Neural cell (in vitro differentiated cells): Measurements from ENCODE around the gene IKZF1. TPM values are rescaled to one million over a fixed set of nuclear protein-coding genes. Genes with fewer than 3 reads are reported as not detected.

Experiments
- H2AFZ ChIP-seq: fragments of 200-600, 300-800 bp; sonication (generic), shearing (Covaris generic); 2 replicates; pipeline ENCODE4 v1.6.0; 2014; ENCODE audit warnings: low read depth, mild to moderate bottlenecking, antibody characterized with exemption, low read length, moderate library complexity
- H3F3A ChIP-seq: fragments of 200-600 bp; shearing (Covaris generic); 2 replicates; pipeline ENCODE4 v1.6.1; 2016; ENCODE audit warnings: mild to moderate bottlenecking, moderate library complexity, mixed read lengths, antibody characterized with exemption, low read length; ENCODE audit not compliant: insufficient read depth, poor library complexity, severe bottlenecking
- H3K27ac ChIP-seq: fragments of 200-600, 300-800 bp; sonication (generic), shearing (Covaris generic); 2 replicates; pipeline ENCODE4 v1.5.1; 2014; ENCODE audit warnings: mild to moderate bottlenecking, low read length, moderate library complexity
- H3K27me3 ChIP-seq: fragments of 300-800, 200-600 bp; sonication (generic), shearing (Covaris generic); 2 replicates; pipeline ENCODE4 v1.6.0; 2014; ENCODE audit warnings: mild to moderate bottlenecking, low read depth, low read length, moderate library complexity; ENCODE audit not compliant: insufficient read depth
- H3K36me3 ChIP-seq: fragments of 300-800, 200-600 bp; sonication (generic), shearing (Covaris generic); 2 replicates; pipeline ENCODE4 v1.5.1; 2014; ENCODE audit warnings: mild to moderate bottlenecking, antibody characterized with exemption, low read length, moderate library complexity; ENCODE audit not compliant: insufficient read depth
- H3K4me2 ChIP-seq: fragments of 300-800, 200-600 bp; sonication (generic), shearing (Covaris generic); 2 replicates; pipeline ENCODE4 v1.6.0; 2014; ENCODE audit warnings: mild to moderate bottlenecking, low read length
- H3K4me3 ChIP-seq: fragments of 300-800, 200-600 bp; sonication (generic), shearing (Covaris generic); 2 replicates; pipeline ENCODE4 v1.5.1; 2014; ENCODE audit warnings: mild to moderate bottlenecking, low read length, moderate library complexity
- H3K79me2 ChIP-seq: fragments of 200-600 bp; shearing (Covaris generic); replicated peaks from 2 replicates; pipeline ENCODE4 v1.6.0; 2014; ENCODE audit warnings: mild to moderate bottlenecking, low read length, moderate library complexity; ENCODE audit not compliant: insufficient read depth
- H3K9ac ChIP-seq: fragments of 300-800, 200-600 bp; sonication (generic), shearing (Covaris generic); 2 replicates; pipeline ENCODE4 v1.6.1; 2016; ENCODE audit warnings: mild to moderate bottlenecking, low read length, mixed read lengths
- H3K9me2 ChIP-seq: fragments of 200-600 bp; shearing (Covaris generic); 2 replicates; pipeline ENCODE4 v1.6.1; 2016; ENCODE audit warnings: mild to moderate bottlenecking, low read length, mixed read lengths; ENCODE audit not compliant: insufficient read depth
- H3K9me3 ChIP-seq: fragments of 200-600, 300-800 bp; sonication (generic), shearing (Covaris generic); 2 replicates; pipeline ENCODE4 v1.6.1; 2016; ENCODE audit warnings: mild to moderate bottlenecking, mixed run types, low read length, moderate library complexity, mixed read lengths
- H4K20me1 ChIP-seq: fragments of 200-600 bp; shearing (Covaris generic); 2 replicates; pipeline ENCODE4 v1.6.1; 2016; ENCODE audit warnings: mild to moderate bottlenecking, mixed run types; ENCODE audit not compliant: insufficient read depth
- EP300 ChIP-seq: fragments of 450-650 bp; conservative IDR thresholded peaks from 2 replicates; pipeline ENCODE4 v1.6.1; 2014; ENCODE audit warnings: antibody characterized with exemption, mild to moderate bottlenecking, moderate library complexity; ENCODE audit not compliant: poor library complexity, severe bottlenecking
- EZH2 ChIP-seq: fragments of 200-600, 300-800 bp; shearing (Covaris generic), sonication (generic); IDR thresholded peaks from 2 replicates; pipeline ENCODE4 v1.6.1; 2014; ENCODE audit warnings: antibody characterized with exemption, low read length, borderline replicate concordance, mild to moderate bottlenecking; ENCODE audit not compliant: insufficient read depth, poor library complexity, severe bottlenecking
- MXI1 ChIP-seq: fragments of 450-650 bp; conservative IDR thresholded peaks from 2 replicates; pipeline ENCODE4 v1.6.1; 2014; ENCODE audit warnings: antibody characterized with exemption, mild to moderate bottlenecking; ENCODE audit not compliant: poor library complexity, severe bottlenecking
- POLR2AphosphoS5 ChIP-seq: IDR thresholded peaks from 2 replicates; pipeline ENCODE4 v1.6.1; 2012
- RAD21 ChIP-seq: fragments of 450-650 bp; conservative IDR thresholded peaks from 2 replicates; pipeline ENCODE4 v1.6.1; 2014; ENCODE audit warnings: antibody characterized with exemption, mild to moderate bottlenecking, moderate library complexity
- REST ChIP-seq: IDR thresholded peaks from 2 replicates; pipeline ENCODE4 v1.6.1; 2012; ENCODE audit warnings: borderline replicate concordance
- SMC3 ChIP-seq: fragments of 450-650 bp; conservative IDR thresholded peaks from 2 replicates; pipeline ENCODE4 v1.6.1; 2014; ENCODE audit warnings: antibody characterized with exemption, mild to moderate bottlenecking, moderate library complexity; ENCODE audit not compliant: poor library complexity
- TAF1 ChIP-seq: IDR thresholded peaks from 2 replicates; pipeline ENCODE4 v1.6.1; 2012; ENCODE audit warnings: low read depth
- polyA plus RNA-seq: library from polyadenylated mRNA; depleted of rRNA; stranded (reverse); fragments of >200 nt; gene quantifications from 2 replicates; pipeline ENCODE4 v1.2.3, GENCODE V29; 2014
- TF ChIP-seq, protein P1 (sequence below): fragments of 450-650 bp; IDR thresholded peaks from 2 replicates; pipeline ENCODE4 v1.5.1; 2014; ENCODE audit warnings: antibody characterized with exemption, mild to moderate bottlenecking, moderate library complexity; ENCODE audit not compliant: poor library complexity, severe bottlenecking

IKZF1 gene
- polyA plus RNA-seq, 1 donor from 2014 or later: 0.24 TPM

GRCh38 chr7:50298811-50299562 lies 5.5 kb upstream of the IKZF1 start:
- TF ChIP-seq MXI1 (no peak), EP300 (no peak), RAD21 (no peak)
- Histone ChIP-seq H3K27me3 (peaks cover 17% of the 10 kb centered on the region), H3K9ac (no peak overlapping the region), H3K9me2 (no peaks in the 10 kb centered on the region), H3K79me2 (no peaks in the 10 kb centered on the region), H3K36me3 (no peaks in the 10 kb centered on the region), H4K20me1 (no peaks in the 10 kb centered on the region), H3F3A (peaks cover 5% of the 10 kb centered on the region), H3K4me3 (no peak overlapping the region), H3K9me3 (no peaks in the 10 kb centered on the region), H3K27ac (no peak overlapping the region), H3K4me2 (no peak overlapping the region), H2AFZ (no peak overlapping the region)

GRCh38 chr7:50300336-50300735 lies 4.2 kb upstream of the IKZF1 start:
- H3F3A ChIP-seq: no peaks in the 10 kb centered on the region
- no peak overlapping the region for H3K27ac ChIP-seq
- TF ChIP-seq RAD21 (no peak), TAF1 (no peak), REST (no peak), EZH2 (no peak), SMC3 (no peak), EP300 (no peak), POLR2AphosphoS5 (no peak), MXI1 (no peak)
- TF ChIP-seq, protein P1, sequence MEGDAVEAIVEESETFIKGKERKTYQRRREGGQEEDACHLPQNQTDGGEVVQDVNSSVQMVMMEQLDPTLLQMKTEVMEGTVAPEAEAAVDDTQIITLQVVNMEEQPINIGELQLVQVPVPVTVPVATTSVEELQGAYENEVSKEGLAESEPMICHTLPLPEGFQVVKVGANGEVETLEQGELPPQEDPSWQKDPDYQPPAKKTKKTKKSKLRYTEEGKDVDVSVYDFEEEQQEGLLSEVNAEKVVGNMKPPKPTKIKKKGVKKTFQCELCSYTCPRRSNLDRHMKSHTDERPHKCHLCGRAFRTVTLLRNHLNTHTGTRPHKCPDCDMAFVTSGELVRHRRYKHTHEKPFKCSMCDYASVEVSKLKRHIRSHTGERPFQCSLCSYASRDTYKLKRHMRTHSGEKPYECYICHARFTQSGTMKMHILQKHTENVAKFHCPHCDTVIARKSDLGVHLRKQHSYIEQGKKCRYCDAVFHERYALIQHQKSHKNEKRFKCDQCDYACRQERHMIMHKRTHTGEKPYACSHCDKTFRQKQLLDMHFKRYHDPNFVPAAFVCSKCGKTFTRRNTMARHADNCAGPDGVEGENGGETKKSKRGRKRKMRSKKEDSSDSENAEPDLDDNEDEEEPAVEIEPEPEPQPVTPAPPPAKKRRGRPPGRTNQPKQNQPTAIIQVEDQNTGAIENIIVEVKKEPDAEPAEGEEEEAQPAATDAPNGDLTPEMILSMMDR: no peak
- H3K36me3 ChIP-seq: no peaks in the 10 kb centered on the region
- no peaks in the 10 kb centered on the region for H3K9me2 ChIP-seq
- H3K9me3 ChIP-seq: no peaks in the 10 kb centered on the region
- no peak overlapping the region for H2AFZ ChIP-seq
- no peaks in the 10 kb centered on the region for H3K79me2 ChIP-seq
- H3K27me3 ChIP-seq: peaks cover 29% of the 10 kb centered on the region
- H3K9ac ChIP-seq: no peak overlapping the region
- H3K4me3 ChIP-seq: no peak overlapping the region
- no peak overlapping the region for H3K4me2 ChIP-seq
- H4K20me1 ChIP-seq: no peaks in the 10 kb centered on the region
